ENCODE results near the gene CDK2AP2. TPM values are rescaled to one million over a fixed set of nuclear protein-coding genes. Genes with fewer than 3 reads are reported as not detected.

The CDK2AP2 gene
- total and polyA plus RNA-seq, 3 experiments from 2014 or later: 60.7 to 173 (median 68.9) TPM

GRCh38 chr11:67510023-67510345, 2.0 kb upstream of the CDK2AP2 start:
- POLR2A ChIA-PET: no interaction called here
- DNase-seq: no peak
- Mint-ChIP-seq H3K27me3 (peaks cover 8 to 19% of the 10 kb centered on the region in 2 donors), H3K4me1 (peaks cover 29 to 36% (median 29%) of the 10 kb centered on the region in 3 donors), H3K4me3 (peak overlapping the region in 5 of 7 donors; percentile 51 to 91 (median 66)), H3K27ac (peak overlapping the region in 6 of 8 donors; percentile 54 to 98 (median 83)), H3K9me3 (no peaks in the 10 kb centered on the region), H3K36me3 (peaks cover 0 to 16% (median 0%) of the 10 kb centered on the region in 3 donors)
- Histone ChIP-seq H3K4me3 (ENCODE audit: low read length) (no peak overlapping the region), H3K36me3 (ENCODE audit: insufficient read depth, low read length) (no peaks in the 10 kb centered on the region), H3K9me3 (ENCODE audit: low read length) (no peaks in the 10 kb centered on the region), H3K27ac (ENCODE audit: low read depth, low read length) (no peak overlapping the region), H3K27me3 (ENCODE audit: insufficient read depth, low read length, poor library complexity, severe bottlenecking) (no peaks in the 10 kb centered on the region), H3K4me1 (ENCODE audit: insufficient read depth, low read length) (peaks cover 31% of the 10 kb centered on the region)
- CTCF ChIA-PET: no interaction called here

GRCh38 chr11:67508486-67509121, 642 bp upstream of the CDK2AP2 start:
- peaks cover 8 to 10% of the 10 kb centered on the region in 2 donors for H3K27me3 Mint-ChIP-seq
- peaks cover 29 to 45% (median 32%) of the 10 kb centered on the region in 3 donors for H3K4me1 Mint-ChIP-seq
- peak overlapping the region; percentile 95 to 98 (median 97) for H3K27ac Mint-ChIP-seq
- no peaks in the 10 kb centered on the region for H3K36me3 ChIP-seq (ENCODE audit: insufficient read depth, low read length)
- H3K4me3 Mint-ChIP-seq: peak overlapping the region; percentile 83 to 96 (median 91)
- peak overlapping the region; percentile 92 for H3K4me3 ChIP-seq (ENCODE audit: low read length)
- peak overlapping the region; percentile 98 for H3K27ac ChIP-seq (ENCODE audit: low read depth, low read length)
- no peaks in the 10 kb centered on the region for H3K9me3 Mint-ChIP-seq
- CTCF ChIA-PET: interaction anchor here (1.2 to 1.4 kb wide), 2 partner anchors 26 to 104 kb away, joined by 3 read pairs; partner anchors contain the start of gene AIP
- H3K36me3 Mint-ChIP-seq: peaks cover 0 to 21% (median 0%) of the 10 kb centered on the region in 3 donors
- peak; percentile 99 to 100 (median 99) for DNase-seq
- peaks cover 35% of the 10 kb centered on the region for H3K4me1 ChIP-seq (ENCODE audit: insufficient read depth, low read length)
- POLR2A ChIA-PET: interaction anchor here (0.7 to 1.6 kb wide), 3 partner anchors 72 to 117 kb away, joined by 5 to 8 read pairs (median 7); partner anchors contain the start of genes PTPRCAP and RAD9A
- no peaks in the 10 kb centered on the region for H3K27me3 ChIP-seq (ENCODE audit: insufficient read depth, low read length, poor library complexity, severe bottlenecking)
- no peaks in the 10 kb centered on the region for H3K9me3 ChIP-seq (ENCODE audit: low read length)

DNA sequence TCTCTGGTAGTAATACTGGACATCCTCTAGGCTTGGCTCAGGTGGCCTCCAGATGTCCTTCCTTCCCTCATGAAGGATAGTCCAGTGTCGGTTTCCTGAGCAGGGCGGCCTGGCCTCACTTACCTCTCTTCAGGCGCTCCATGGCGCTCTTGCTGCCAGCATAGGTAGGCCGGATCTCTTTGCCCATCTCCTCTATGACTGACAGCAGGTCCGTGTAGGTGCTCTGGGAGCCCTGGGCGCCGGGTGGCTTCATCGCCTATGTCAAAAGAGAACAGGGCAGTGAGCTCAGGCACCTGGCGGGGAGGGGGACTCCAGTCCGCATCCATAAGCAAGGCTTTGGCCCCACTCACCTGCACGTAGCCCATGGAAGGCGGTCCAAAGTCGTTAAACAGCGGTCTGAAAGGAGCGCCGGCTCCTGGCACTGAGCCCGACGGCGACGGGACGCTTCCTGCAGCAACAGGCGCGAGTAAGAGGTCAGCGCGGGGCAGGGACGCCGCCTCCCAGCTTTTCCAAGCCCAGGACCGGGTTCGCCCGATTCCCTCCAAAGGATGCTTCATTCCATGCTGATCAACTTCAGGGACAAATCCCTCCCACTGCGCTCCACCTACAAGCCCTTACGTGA, 609 bp downstream of the CDK2AP2 start:
- Histone ChIP-seq H3K4me1 (ENCODE audit: insufficient read depth, low read length) (peaks cover 42% of the 10 kb centered on the region), H3K4me3 (ENCODE audit: low read length) (peak overlapping the region; percentile 92), H3K36me3 (ENCODE audit: insufficient read depth, low read length) (no peaks in the 10 kb centered on the region), H3K27me3 (ENCODE audit: insufficient read depth, low read length, poor library complexity, severe bottlenecking) (no peaks in the 10 kb centered on the region), H3K9me3 (ENCODE audit: low read length) (no peaks in the 10 kb centered on the region), H3K27ac (ENCODE audit: low read depth, low read length) (peak overlapping the region; percentile 98)
- H3K4me1 Mint-ChIP-seq: peaks cover 37 to 57% (median 39%) of the 10 kb centered on the region in 3 donors
- peaks cover 3 to 8% of the 10 kb centered on the region in 2 donors for H3K27me3 Mint-ChIP-seq
- CTCF ChIA-PET: interaction anchor here (1.1 to 1.4 kb wide), 4 partner anchors 24 to 156 kb away, joined by 3 to 5 read pairs (median 4); partner anchors contain the start of gene AIP
- no peaks in the 10 kb centered on the region for H3K9me3 Mint-ChIP-seq
- peak overlapping the region; percentile 83 to 96 (median 91) for H3K4me3 Mint-ChIP-seq
- no peak for DNase-seq
- H3K36me3 Mint-ChIP-seq: peaks cover 0 to 28% (median 3%) of the 10 kb centered on the region in 3 donors
- H3K27ac Mint-ChIP-seq: peak overlapping the region; percentile 88 to 99 (median 98)
- POLR2A ChIA-PET: interaction anchor here (1.0 to 1.6 kb wide), 3 partner anchors 23 to 90 kb away, joined by 4 to 8 read pairs (median 5); partner anchors contain the start of gene PTPRCAP

DNA sequence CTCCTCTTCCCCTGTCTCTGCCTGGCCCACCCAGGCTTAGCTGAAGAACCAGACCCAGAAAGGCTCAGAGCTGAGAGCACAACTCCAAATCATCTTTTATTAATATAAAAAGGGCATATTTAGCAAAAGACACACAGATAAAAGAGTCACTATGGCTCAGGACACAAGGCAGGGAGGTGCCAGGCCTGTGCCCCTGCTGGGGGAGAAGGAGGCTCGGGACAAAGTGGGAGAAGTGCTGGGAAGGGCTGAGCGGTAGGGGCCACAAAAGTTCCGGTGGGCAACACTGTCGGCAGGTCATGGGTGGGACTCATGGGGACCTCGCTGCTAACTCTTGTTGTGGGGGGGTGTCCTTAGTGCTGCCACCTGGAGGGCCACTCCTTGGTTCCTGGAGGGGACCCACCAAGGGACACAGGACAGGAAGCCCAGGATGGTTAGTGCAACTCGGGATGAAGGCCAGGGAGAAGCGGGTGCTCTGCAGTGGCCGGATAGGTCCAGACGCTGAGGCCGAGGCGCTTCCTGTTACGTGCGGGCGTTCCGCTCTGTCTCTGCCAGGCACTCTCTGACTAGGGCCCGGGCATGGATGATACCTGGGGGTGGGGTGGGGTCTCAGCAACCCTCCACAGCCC, 1.4 kb downstream of the CDK2AP2 start:
- H3K4me1 Mint-ChIP-seq: peaks cover 37 to 58% (median 39%) of the 10 kb centered on the region in 3 donors
- Histone ChIP-seq H3K4me3 (ENCODE audit: low read length) (no peak overlapping the region), H3K9me3 (ENCODE audit: low read length) (no peaks in the 10 kb centered on the region), H3K4me1 (ENCODE audit: insufficient read depth, low read length) (peaks cover 42% of the 10 kb centered on the region), H3K27ac (ENCODE audit: low read depth, low read length) (peak overlapping the region; percentile 13), H3K36me3 (ENCODE audit: insufficient read depth, low read length) (peaks cover 3% of the 10 kb centered on the region), H3K27me3 (ENCODE audit: insufficient read depth, low read length, poor library complexity, severe bottlenecking) (no peaks in the 10 kb centered on the region)
- H3K9me3 Mint-ChIP-seq: no peaks in the 10 kb centered on the region
- H3K36me3 Mint-ChIP-seq: peaks cover 0 to 36% (median 3%) of the 10 kb centered on the region in 3 donors
- peak overlapping the region; percentile 83 to 93 (median 91) for H3K4me3 Mint-ChIP-seq
- peak in 2 of 5 donors; percentile 11 to 52 for DNase-seq
- ChIA-PET POLR2A (interaction anchor here (0.6 to 1.6 kb wide), 6 partner anchors 22 to 155 kb away, joined by 3 to 8 read pairs (median 4); partner anchors contain the start of gene PTPRCAP), CTCF (interaction anchor here (0.6 to 3.0 kb wide), 9 partner anchors 20 to 155 kb away, joined by 3 to 14 read pairs (median 4); partner anchors contain the start of genes AIP and PPP1CA)
- peak overlapping the region; percentile 94 to 99 (median 98) for H3K27ac Mint-ChIP-seq
- peaks cover 3 to 8% of the 10 kb centered on the region in 2 donors for H3K27me3 Mint-ChIP-seq

GRCh38 chr11:67505605-67506396, 2.2 kb downstream of the CDK2AP2 start:
- ChIA-PET CTCF (interaction anchor here (0.6 to 3.0 kb wide), 17 partner anchors 13 to 155 kb away, joined by 3 to 14 read pairs (median 5); partner anchors contain the start of genes AIP, PPP1CA and RAD9A), POLR2A (interaction anchor here (0.6 to 2.1 kb wide), 8 partner anchors 20 to 105 kb away, joined by 3 to 11 read pairs (median 6); partner anchors contain the start of genes AIP, CORO1B, PPP1CA and PTPRCAP)
- H3K4me3 ChIP-seq (ENCODE audit: low read length): peak overlapping the region; percentile 66
- DNase-seq: peak; percentile 88 to 93 (median 90)
- H3K27me3 Mint-ChIP-seq: peaks cover 0 to 6% of the 10 kb centered on the region in 2 donors
- H3K9me3 Mint-ChIP-seq: no peaks in the 10 kb centered on the region
- H3K36me3 ChIP-seq (ENCODE audit: insufficient read depth, low read length): peaks cover 9% of the 10 kb centered on the region
- no peaks in the 10 kb centered on the region for H3K27me3 ChIP-seq (ENCODE audit: insufficient read depth, low read length, poor library complexity, severe bottlenecking)
- peak overlapping the region; percentile 83 to 93 (median 91) for H3K4me3 Mint-ChIP-seq
- H3K4me1 ChIP-seq (ENCODE audit: insufficient read depth, low read length): peaks cover 42% of the 10 kb centered on the region
- peak overlapping the region; percentile 94 to 99 (median 98) for H3K27ac Mint-ChIP-seq
- H3K36me3 Mint-ChIP-seq: peaks cover 4 to 43% (median 9%) of the 10 kb centered on the region in 3 donors
- H3K9me3 ChIP-seq (ENCODE audit: low read length): no peaks in the 10 kb centered on the region
- H3K27ac ChIP-seq (ENCODE audit: low read depth, low read length): peak overlapping the region; percentile 91
- H3K4me1 Mint-ChIP-seq: peaks cover 43 to 65% (median 45%) of the 10 kb centered on the region in 3 donors

DNA sequence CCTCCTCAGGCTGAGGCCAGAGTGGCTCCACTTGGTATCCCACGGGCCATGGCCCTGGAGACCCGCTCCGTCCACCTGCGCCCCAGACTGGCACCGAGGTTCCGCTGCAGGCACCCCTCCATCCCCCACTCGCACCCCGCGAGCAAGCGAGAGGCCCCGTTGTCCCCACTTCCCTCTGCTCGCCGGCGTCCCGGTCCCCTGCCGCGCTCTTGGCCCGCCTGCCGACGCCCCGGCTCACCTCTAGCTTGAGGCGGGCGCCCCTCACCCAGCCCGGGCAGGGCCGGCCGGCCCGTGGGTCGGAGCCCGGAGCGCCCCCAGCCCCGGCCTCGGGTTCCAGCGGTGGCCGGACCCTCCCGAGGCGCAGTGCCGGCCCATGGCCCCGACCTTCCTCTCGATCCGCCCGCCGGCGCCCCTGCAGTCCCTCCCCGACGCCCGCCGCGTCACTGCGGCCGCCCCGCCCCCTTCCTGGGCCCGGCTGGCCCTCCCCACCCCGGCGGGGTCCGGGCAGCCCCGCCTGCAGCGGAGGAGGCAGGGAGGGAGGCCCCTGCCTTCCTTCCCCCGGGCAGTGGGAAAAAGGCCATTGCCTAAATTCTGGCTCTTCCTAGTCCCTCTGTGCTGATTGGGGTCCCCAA, 2.9 kb downstream of the CDK2AP2 start, which contains the start of gene PITPNM1:
PITPNM1 (minus strand) TSS at position 414 of the 632 bp plus-strand sequence. CDS start 1,183 bp downstream, outside the sequence.
- Histone ChIP-seq H3K27me3 (ENCODE audit: insufficient read depth, low read length, poor library complexity, severe bottlenecking) (no peaks in the 10 kb centered on the region), H3K4me3 (ENCODE audit: low read length) (peak within 1 kb of the TSS; percentile 84), H3K9me3 (ENCODE audit: low read length) (no peaks in the 10 kb centered on the region), H3K4me1 (ENCODE audit: insufficient read depth, low read length) (peaks cover 42% of the 10 kb centered on the region), H3K36me3 (ENCODE audit: insufficient read depth, low read length) (peaks cover 17% of the 10 kb centered on the region), H3K27ac (ENCODE audit: low read depth, low read length) (peak within 1 kb of the TSS; percentile 91)
- ChIA-PET CTCF (interaction anchor here (1.0 to 3.0 kb wide), 14 partner anchors 13 to 154 kb away, joined by 3 to 14 read pairs (median 5); partner anchors contain the start of genes AIP, PPP1CA and RAD9A), POLR2A (interaction anchor here (0.6 to 2.1 kb wide), 8 partner anchors 19 to 114 kb away, joined by 3 to 11 read pairs (median 4); partner anchors contain the start of genes AIP, CORO1B, PPP1CA and PTPRCAP)
- H3K27me3 Mint-ChIP-seq: peaks cover 0 to 6% of the 10 kb centered on the region in 2 donors
- H3K4me1 Mint-ChIP-seq: peaks cover 48 to 69% (median 49%) of the 10 kb centered on the region in 3 donors
- H3K36me3 Mint-ChIP-seq: peaks cover 8 to 50% (median 13%) of the 10 kb centered on the region in 3 donors
- peak; percentile 62 to 79 (median 72) for DNase-seq
- peak within 1 kb of the TSS; percentile 94 to 99 (median 98) for H3K27ac Mint-ChIP-seq
- H3K9me3 Mint-ChIP-seq: no peaks in the 10 kb centered on the region
- H3K4me3 Mint-ChIP-seq: peak within 1 kb of the TSS; percentile 91 to 97 (median 92)

All from CD8-positive, alpha-beta memory T cell (primary cell).